GM23338 (cell line): ENCODE measurements around the gene PCNT. TPM values are rescaled to one million over a fixed set of nuclear protein-coding genes. Genes with fewer than 3 reads are reported as not detected.

Experiments
- ATAC-seq: fragments of 200-7000 bp; cut with Tn5 transposase; 3 replicates; pipeline ENCODE4 v1.9.1; 2020
- DNase-seq: peaks from one replicate; pipeline ENCODE4 v3.0.0-alpha.2; 2015; ENCODE audit warnings: low spot score
- H2AFZ ChIP-seq: fragments of 200-600 bp; sonication (generic); 2 replicates; pipeline ENCODE4 v1.8.0; 2016; ENCODE audit warnings: antibody characterized with exemption, mild to moderate bottlenecking, moderate library complexity
- H3F3A ChIP-seq: fragments of 200-600 bp; sonication (generic); replicated peaks from 2 replicates; pipeline ENCODE4 v1.8.0; 2017; ENCODE audit warnings: antibody characterized with exemption, mixed run types, low read depth
- H3K27ac ChIP-seq: fragments of 200-600 bp; sonication (generic); 2 replicates; pipeline ENCODE4 v1.6.1; 2016; ENCODE audit warnings: low read depth
- H3K27me3 ChIP-seq: fragments of 200-600 bp; sonication (generic); 2 replicates; pipeline ENCODE4 v1.8.0; 2016; ENCODE audit warnings: mild to moderate bottlenecking, mixed run types, moderate library complexity; ENCODE audit not compliant: insufficient read depth
- H3K36me3 ChIP-seq: fragments of 200-600 bp; sonication (generic); 2 replicates; pipeline ENCODE4 v1.8.0; 2016; ENCODE audit warnings: mild to moderate bottlenecking; ENCODE audit not compliant: insufficient read depth
- H3K4me1 ChIP-seq: fragments of 200-600 bp; sonication (generic); 2 replicates; pipeline ENCODE4 v1.8.0; 2016; ENCODE audit warnings: mild to moderate bottlenecking, moderate library complexity; ENCODE audit not compliant: insufficient read depth
- H3K4me2 ChIP-seq: fragments of 200-600 bp; sonication (generic); 2 replicates; pipeline ENCODE4 v1.7.1; 2017; ENCODE audit warnings: mixed run types
- H3K4me3 ChIP-seq: fragments of 200-600 bp; sonication (generic); 2 replicates; pipeline ENCODE4 v1.6.1; 2016; ENCODE audit warnings: mixed run types
- H3K79me2 ChIP-seq: fragments of 200-600 bp; sonication (generic); replicated peaks from 2 replicates; pipeline ENCODE4 v1.8.0; 2017; ENCODE audit warnings: mild to moderate bottlenecking; ENCODE audit not compliant: insufficient read depth
- H3K9me2 ChIP-seq: fragments of 200-600 bp; sonication (generic); 2 replicates; pipeline ENCODE4 v1.8.0; 2017; ENCODE audit not compliant: insufficient read depth
- H4K20me1 ChIP-seq: fragments of 200-600 bp; sonication (generic); replicated peaks from 2 replicates; pipeline ENCODE4 v1.8.0; 2017; ENCODE audit warnings: mild to moderate bottlenecking; ENCODE audit not compliant: insufficient read depth
- H3K27ac Mint-ChIP-seq: 2 replicates; pipeline ENCODE4 v1.8.0; 2020; ENCODE audit warnings: inconsistent platforms, mild to moderate bottlenecking, moderate library complexity, mixed read lengths
- H3K27me3 Mint-ChIP-seq: 3 replicates; pipeline ENCODE4 v1.8.0; 2022; ENCODE audit warnings: low read depth, mild to moderate bottlenecking, moderate library complexity, mixed read lengths, inconsistent platforms; ENCODE audit not compliant: insufficient read depth, poor library complexity
- H3K36me3 Mint-ChIP-seq: 3 replicates; pipeline ENCODE4 v1.8.0; 2021; ENCODE audit warnings: low read depth, mild to moderate bottlenecking, inconsistent platforms, moderate library complexity, mixed read lengths
- H3K4me1 Mint-ChIP-seq: 3 replicates; pipeline ENCODE4 v1.8.0; 2020; ENCODE audit warnings: mild to moderate bottlenecking, inconsistent platforms, mixed read lengths
- H3K4me3 Mint-ChIP-seq: 3 replicates; pipeline ENCODE4 v1.8.0; 2021; ENCODE audit warnings: moderate library complexity, mild to moderate bottlenecking, inconsistent platforms, mixed read lengths
- H3K9me3 Mint-ChIP-seq: 3 replicates; pipeline ENCODE4 v1.8.0; 2020; ENCODE audit warnings: moderate library complexity, mild to moderate bottlenecking, inconsistent platforms, mixed read lengths
- CTCF ChIP-seq, 2 experiments: fragments of 200-600 bp in 1 of 2; sonication (generic) in 1 of 2; conservative IDR thresholded peaks; 2 replicates each; pipeline versions ENCODE4 v1.5.1 to v1.6.1; 2016 to 2017; ENCODE audit warnings: antibody characterized with exemption in 2 of 2, low read depth in 2 of 2, mild to moderate bottlenecking in 2 of 2, moderate library complexity in 1 of 2
- EZH2 ChIP-seq: fragments of 200-600 bp; sonication (generic); IDR thresholded peaks from one replicate; pipeline ENCODE4 v1.8.0; 2017; ENCODE audit warnings: antibody characterized with exemption, mild to moderate bottlenecking, low read depth; ENCODE audit not compliant: unreplicated experiment
- EZH2phosphoT487 ChIP-seq: fragments of 200-600 bp; sonication (generic); IDR thresholded peaks from one replicate; pipeline ENCODE4 v1.8.1; 2018; ENCODE audit warnings: antibody characterized with exemption; ENCODE audit not compliant: unreplicated experiment
- JUNB ChIP-seq: IDR thresholded peaks from one replicate; pipeline ENCODE4 v1.6.1; 2016; ENCODE audit warnings: antibody characterized with exemption; ENCODE audit not compliant: unreplicated experiment
- NANOG ChIP-seq: IDR thresholded peaks from 2 replicates; pipeline ENCODE4 v1.6.1; 2016; ENCODE audit warnings: antibody characterized with exemption, borderline replicate concordance
- STAT1 ChIP-seq: IDR thresholded peaks from one replicate; pipeline ENCODE4 v1.6.1; 2016; ENCODE audit warnings: antibody characterized with exemption; ENCODE audit not compliant: unreplicated experiment
- ZNF114 ChIP-seq: fragments of 250-450 bp; sonication (Bioruptor Pico); IDR thresholded peaks from 2 replicates; pipeline ENCODE4 v1.5.0; 2020; ENCODE audit warnings: mild to moderate bottlenecking, moderate library complexity
- polyA plus RNA-seq: library from polyadenylated mRNA; unstranded; fragments of >200 nt; fragmentation: Nextera tagmentation; extraction: Ambion mirVana; gene quantifications from 2 replicates; pipeline ENCODE4 v1.2.1, GENCODE V29; 2016
- total RNA-seq: library from RNA; depleted of rRNA; stranded (reverse); fragments of >200 nt; shearing (Covaris generic); gene quantifications from 2 replicates; pipeline ENCODE4 v1.2.3, GENCODE V29; 2014
- TF ChIP-seq, protein P1 (sequence below): IDR thresholded peaks from one replicate; pipeline ENCODE4 v1.6.1; 2018; ENCODE audit warnings: antibody characterized with exemption; ENCODE audit not compliant: unreplicated experiment

The PCNT gene
- total and polyA plus RNA-seq, 2 experiments from 2014 or later, result 39.6 to 46.1 TPM

DNA sequence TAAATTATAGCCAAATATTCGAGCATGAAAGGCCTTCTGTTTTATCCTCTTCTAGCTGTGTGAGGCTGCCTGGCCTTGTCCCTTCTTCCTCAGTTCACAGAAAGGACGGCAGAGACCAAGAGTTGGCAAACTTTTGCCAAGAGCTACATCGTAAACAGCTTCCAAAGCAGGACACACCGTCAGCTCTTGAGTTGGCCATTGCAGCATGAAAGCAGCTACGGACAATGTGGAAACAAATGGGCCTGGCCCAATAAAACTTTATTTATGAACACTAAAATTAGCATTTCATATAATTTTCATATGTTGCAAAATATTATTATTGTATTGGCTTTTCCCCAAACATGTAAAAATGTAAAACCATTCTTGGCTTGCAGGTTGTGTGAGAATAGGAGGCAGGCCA, 11.0 kb upstream of the PCNT start (continued):
- TF ChIP-seq, protein P1, sequence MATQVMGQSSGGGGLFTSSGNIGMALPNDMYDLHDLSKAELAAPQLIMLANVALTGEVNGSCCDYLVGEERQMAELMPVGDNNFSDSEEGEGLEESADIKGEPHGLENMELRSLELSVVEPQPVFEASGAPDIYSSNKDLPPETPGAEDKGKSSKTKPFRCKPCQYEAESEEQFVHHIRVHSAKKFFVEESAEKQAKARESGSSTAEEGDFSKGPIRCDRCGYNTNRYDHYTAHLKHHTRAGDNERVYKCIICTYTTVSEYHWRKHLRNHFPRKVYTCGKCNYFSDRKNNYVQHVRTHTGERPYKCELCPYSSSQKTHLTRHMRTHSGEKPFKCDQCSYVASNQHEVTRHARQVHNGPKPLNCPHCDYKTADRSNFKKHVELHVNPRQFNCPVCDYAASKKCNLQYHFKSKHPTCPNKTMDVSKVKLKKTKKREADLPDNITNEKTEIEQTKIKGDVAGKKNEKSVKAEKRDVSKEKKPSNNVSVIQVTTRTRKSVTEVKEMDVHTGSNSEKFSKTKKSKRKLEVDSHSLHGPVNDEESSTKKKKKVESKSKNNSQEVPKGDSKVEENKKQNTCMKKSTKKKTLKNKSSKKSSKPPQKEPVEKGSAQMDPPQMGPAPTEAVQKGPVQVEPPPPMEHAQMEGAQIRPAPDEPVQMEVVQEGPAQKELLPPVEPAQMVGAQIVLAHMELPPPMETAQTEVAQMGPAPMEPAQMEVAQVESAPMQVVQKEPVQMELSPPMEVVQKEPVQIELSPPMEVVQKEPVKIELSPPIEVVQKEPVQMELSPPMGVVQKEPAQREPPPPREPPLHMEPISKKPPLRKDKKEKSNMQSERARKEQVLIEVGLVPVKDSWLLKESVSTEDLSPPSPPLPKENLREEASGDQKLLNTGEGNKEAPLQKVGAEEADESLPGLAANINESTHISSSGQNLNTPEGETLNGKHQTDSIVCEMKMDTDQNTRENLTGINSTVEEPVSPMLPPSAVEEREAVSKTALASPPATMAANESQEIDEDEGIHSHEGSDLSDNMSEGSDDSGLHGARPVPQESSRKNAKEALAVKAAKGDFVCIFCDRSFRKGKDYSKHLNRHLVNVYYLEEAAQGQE, result no peak
- TF ChIP-seq ZNF114 (CRISPR knock-in tag) (no peak), STAT1 (no peak)

DNA sequence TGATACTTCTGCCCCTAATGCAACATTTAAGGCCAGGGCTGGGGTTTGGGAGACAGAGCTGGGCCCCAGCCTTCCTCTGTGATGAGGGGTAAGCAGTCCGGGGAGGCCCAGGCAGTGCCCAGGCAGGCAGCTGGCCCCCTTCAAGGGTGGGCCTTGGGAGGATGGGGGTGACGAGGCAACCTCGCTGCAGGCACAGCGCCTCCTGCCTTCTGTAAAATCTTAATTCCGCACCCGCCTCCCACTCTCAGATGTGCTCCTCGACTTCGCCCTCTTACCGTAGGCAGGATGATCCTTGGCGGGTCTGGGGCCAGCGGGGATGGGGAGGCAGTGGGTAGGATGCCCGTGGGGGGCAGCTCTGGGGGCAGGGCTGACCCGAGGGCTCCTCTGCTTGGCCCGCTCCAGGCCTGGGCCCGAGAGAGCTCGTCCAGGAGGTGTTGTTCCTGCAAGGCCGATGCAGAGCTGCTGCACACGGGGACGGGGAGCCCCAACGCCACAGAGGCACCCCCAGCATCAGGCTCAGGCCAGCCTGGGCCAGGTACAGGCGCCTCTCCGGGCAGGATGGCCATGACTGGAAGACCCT, 9.4 kb upstream of the PCNT start:
- peak; percentile 55 for DNase-seq
- no peak overlapping the region for H3K27ac Mint-ChIP-seq
- H3K4me3 Mint-ChIP-seq, result no peak overlapping the region
- H3K27me3 Mint-ChIP-seq, result peaks cover 12% of the 10 kb centered on the region
- Histone ChIP-seq H3K79me2 (no peaks in the 10 kb centered on the region), H3K27me3 (no peaks in the 10 kb centered on the region), H2AFZ (no peak overlapping the region), H3K36me3 (peaks cover 10% of the 10 kb centered on the region), H3F3A (0 out of 2 replicates have a peak, but pooled peaks cover 3% of the 10 kb centered on the region), H3K9me2 (no peaks in the 10 kb centered on the region), H3K4me2 (no peak overlapping the region), H3K4me3 (no peak overlapping the region), H4K20me1 (no peaks in the 10 kb centered on the region; the same call in 1 of the 2 replicates), H3K27ac (no peak overlapping the region), H3K4me1 (peaks cover 11% of the 10 kb centered on the region; the same call in 1 of the 2 replicates)
- peak; percentile 16 for ATAC-seq
- TF ChIP-seq NANOG, result no peak
- peak; percentile 26 to 61; a peak in 3 of 4 replicates for TF ChIP-seq CTCF (conservative IDR thresholded peaks at IDR 0.05; ENCODE audit: low read depth in 2 of 2)
- no peaks in the 10 kb centered on the region for H3K9me3 Mint-ChIP-seq
- peaks cover 31% of the 10 kb centered on the region; the same call in 2 of the 3 replicates for H3K36me3 Mint-ChIP-seq
- peaks cover 9% of the 10 kb centered on the region; the same call in 2 of the 3 replicates for H3K4me1 Mint-ChIP-seq

- Histone ChIP-seq H3K27me3 (no peaks in the 10 kb centered on the region), H3K4me3 (no peak overlapping the region), H4K20me1 (peaks cover 15% of the 10 kb centered on the region), H3K79me2 (peaks cover 12% of the 10 kb centered on the region), H3K27ac (no peak overlapping the region), H3K36me3 (no peaks in the 10 kb centered on the region), H2AFZ (no peak overlapping the region), H3K4me2 (no peak overlapping the region), H3K9me2 (no peaks in the 10 kb centered on the region), H3F3A (peaks cover 14% of the 10 kb centered on the region; the same call in 1 of the 2 replicates), H3K4me1 (peaks cover 19% of the 10 kb centered on the region)
- H3K4me3 Mint-ChIP-seq, result no peak overlapping the region
- H3K27me3 Mint-ChIP-seq, result peaks cover 12% of the 10 kb centered on the region
- H3K4me1 Mint-ChIP-seq, result peaks cover 24% of the 10 kb centered on the region
- peaks cover 34% of the 10 kb centered on the region for H3K36me3 Mint-ChIP-seq
- H3K9me3 Mint-ChIP-seq, result no peaks in the 10 kb centered on the region
- no peak overlapping the region for H3K27ac Mint-ChIP-seq
- ATAC-seq (no peak), DNase-seq (no peak)
- TF ChIP-seq EZH2 (no peak), JUNB (no peak), EZH2phosphoT487 (no peak)
Observed at GRCh38 chr21:46316708-46317324, 7.1 kb upstream of the PCNT start.
